Mesenteric fat pad (tissue), 1 donor: ENCODE data around the gene NR2F2. TPM values are rescaled to one million over a fixed set of nuclear protein-coding genes. Genes with fewer than 3 reads are reported as not detected.

Experiments used
- DNase-seq: peaks from one replicate; pipeline ENCODE4 v3.0.0-alpha.2; 2020; ENCODE audit warnings: low spot score
- total RNA-seq: library from RNA; stranded (reverse); fragmentation: NEBNext Ultra II Directional; extraction: Animal tissue kit (Norgen Biotek cat#: 25700); gene quantifications from one replicate; pipeline ENCODE4 v1.2.1, GENCODE V29; 2021
- donor health status: DM: yes; HTN: yes; CAD: no.

Gene NR2F2
- total RNA-seq, 1 donor from 2014 or later: 76.3 TPM

DNA sequence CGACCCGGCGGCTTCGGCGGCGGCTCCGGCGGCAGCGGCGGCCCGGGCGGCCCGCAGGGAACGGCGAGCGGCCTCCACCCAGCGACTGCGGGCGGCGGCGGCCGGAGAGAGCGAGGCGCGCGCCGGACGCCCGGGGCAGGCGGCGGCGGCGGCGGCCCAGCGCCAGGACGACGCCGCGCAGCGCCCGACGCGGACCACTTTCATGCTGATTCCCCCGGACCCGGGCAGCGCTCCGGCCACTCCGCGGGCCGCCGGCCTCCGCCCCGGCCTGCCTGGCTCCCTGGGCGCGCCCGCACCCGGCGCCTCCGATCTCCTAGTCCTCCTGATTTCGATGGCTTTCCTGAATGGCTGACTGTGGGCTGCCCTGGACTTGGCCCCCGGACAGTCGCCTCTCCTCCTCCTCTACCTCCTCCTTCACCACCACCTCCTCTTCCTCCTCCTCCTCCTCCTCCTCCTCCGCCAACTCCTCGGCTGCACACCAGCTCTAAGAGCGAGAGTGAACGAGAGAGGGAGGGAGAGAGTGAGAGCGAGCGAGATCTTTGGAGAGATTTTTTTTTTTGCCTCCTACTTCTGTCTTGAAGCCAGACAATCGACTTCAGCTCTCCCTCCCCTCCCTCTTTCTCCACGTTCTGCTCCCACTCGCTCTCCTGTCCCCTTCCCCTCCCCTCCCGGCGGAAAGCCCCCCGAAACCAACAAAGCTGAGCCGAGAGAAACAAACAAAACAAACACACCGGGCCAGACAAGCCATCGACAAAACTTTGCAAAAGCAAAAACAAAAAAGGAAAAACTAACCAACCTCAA, 844 bp downstream of the NR2F2 start:
- DNase-seq: no peak

DNA sequence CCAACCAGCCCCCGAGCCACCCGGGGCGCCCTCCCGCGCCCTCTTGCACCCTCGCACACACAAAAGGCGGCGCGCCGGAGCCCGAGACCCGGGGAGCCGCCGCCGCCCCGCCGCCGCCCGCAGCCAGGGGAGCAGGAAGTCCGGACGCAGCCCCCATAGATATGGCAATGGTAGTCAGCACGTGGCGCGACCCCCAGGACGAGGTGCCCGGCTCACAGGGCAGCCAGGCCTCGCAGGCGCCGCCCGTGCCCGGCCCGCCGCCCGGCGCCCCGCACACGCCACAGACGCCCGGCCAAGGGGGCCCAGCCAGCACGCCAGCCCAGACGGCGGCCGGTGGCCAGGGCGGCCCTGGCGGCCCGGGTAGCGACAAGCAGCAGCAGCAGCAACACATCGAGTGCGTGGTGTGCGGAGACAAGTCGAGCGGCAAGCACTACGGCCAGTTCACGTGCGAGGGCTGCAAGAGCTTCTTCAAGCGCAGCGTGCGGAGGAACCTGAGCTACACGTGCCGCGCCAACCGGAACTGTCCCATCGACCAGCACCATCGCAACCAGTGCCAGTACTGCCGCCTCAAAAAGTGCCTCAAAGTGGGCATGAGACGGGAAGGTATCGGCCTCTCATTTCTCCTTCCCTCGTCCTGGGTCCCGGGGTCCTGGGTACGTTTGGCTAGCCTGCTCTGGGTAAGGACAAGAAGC, 1.6 kb downstream of the NR2F2 start:
- DNase-seq: no peak

DNA sequence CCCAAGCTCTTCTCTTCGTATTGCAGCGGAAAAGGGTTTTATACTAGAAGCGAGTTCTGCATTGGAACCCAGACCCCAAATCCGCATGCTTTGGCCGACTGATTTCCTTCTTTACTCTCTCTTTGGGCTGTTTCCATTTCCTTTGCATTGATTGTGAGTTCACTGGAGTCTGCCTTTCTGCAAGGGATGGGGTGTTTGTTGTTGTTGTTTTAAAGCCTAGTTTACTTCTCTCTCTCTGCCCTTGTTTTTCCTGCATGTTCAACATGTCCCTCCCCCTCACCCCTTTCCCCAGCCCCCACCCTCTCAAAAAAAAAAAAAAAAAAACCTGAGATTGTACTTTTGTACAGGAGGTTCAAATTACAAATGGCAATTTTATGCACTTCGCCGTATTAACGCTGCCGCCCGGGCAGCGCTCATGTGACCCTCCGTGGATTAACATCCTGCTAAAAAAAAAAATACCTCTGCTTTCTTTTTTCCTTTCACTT, 2.2 kb downstream of the NR2F2 start:
- no peak for DNase-seq

DNA sequence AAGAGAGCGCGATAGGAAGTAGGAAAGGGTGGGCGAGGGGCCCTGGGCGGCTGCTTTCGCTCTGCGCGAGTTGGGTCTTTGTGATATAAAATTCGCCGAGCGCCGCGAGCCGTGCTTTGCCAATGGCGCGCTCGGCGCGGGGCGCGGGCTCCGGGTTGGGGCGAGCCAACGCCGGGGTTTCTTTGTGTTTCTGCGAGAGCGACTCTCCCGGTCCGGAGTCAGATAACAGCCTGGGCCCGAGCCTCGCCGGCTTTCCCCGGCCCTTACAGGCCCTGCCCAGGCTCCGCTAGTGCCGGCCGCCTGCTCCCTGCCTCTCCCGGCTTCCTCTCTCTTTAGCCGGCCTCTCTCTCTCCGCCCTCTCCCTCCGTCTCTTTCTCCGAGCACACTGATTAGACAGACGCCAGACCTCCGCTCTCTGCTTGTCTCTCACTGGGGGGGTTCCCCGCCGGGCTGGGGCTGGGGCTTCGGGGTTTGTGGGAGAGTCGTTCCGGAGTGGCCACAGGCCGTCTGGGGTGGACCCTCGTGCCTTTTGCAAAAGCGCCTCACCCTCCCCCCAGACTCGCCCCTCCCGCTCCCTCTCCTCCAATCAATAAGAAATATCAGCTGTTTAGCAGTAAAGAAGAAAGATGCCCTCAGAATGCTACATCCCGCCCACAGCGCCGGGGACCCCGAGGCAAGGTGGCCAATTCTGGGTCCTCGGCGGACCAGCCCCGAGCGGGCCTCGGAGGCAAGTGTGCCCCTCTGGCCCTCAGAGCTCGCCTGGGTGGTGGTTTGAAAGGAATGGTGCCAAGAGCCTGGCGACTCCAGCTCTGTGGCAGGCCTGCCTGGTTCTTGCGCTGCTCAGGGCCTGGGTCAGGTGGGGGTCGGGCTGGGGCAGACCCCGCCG, 2.9 kb downstream of the NR2F2 start:
- no peak for DNase-seq

DNA sequence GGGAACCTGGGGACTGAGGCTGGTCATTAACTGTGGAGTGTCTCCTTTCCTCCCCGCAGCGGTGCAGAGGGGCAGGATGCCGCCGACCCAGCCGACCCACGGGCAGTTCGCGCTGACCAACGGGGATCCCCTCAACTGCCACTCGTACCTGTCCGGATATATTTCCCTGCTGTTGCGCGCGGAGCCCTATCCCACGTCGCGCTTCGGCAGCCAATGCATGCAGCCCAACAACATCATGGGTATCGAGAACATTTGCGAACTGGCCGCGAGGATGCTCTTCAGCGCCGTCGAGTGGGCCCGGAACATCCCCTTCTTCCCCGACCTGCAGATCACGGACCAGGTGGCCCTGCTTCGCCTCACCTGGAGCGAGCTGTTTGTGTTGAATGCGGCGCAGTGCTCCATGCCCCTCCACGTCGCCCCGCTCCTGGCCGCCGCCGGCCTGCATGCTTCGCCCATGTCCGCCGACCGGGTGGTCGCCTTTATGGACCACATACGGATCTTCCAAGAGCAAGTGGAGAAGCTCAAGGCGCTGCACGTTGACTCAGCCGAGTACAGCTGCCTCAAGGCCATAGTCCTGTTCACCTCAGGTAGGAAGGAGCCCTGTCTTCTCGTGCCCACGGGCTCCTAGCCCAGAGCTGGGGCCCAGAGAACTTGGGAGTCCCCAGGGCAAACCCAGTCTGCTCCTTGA, 3.7 kb downstream of the NR2F2 start:
- DNase-seq: no peak

DNA sequence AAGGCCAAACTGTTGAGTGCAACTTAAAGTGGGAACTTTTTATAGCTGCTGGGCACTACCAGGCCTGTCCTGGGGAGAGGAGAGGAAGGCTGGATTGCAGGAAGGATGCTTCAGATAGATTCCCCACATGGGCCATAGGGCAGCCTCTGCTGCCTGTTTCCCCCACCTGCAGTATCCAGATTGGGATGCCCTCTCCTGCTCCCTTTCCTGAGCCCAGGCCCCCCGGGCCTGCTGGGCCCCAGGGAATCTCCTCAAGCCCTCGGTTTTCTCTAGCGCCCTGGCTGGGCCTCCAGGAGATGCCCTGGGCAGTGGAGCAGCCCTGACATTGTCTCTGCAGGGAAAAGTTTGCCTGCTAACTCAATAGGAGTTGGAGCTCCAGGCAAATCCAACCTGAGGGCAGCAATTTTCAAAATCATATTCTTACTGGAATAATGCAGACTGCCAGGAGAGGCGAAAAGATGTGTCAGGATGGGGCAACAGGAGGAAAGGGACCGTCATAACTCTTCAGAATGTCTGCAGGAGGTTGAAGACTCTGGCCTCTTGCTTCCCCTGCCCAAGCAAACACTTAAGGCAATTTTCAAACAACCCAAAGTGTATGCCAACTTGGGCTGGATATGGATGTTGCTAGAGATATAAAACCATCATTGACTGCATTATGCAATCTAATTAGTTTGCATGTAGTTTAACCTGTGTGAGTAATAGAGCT, 4.4 kb downstream of the NR2F2 start:
- DNase-seq: no peak

DNA sequence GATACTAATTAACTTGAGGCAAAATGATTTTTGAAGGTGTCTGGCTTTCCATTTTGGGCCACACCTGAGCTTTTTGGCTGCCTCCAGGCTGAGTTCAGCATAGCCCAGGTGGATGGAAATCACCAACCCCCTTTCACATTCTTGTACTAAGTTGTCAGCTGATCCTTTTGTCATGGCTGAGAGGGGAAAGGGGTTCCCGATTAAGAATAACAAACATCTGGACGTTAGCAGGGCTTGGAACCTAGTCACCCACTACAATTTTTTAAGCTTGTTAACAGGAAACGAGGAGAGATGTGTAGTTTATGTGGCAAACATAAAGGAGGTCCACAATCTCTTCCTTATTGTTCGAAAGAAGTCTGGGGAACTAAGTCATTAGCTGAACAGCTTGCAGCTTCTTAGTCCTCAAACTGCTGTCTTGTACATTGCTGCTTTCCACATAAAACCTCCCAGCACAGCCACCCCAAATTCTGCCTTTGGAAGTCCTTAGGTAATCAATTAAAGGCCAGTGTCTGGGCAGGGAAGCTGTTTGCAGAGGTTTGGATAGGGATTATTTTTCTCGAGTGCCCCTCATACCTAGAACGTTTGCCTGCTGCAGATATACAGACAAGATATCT, 5.0 kb downstream of the NR2F2 start:
- no peak for DNase-seq

DNA sequence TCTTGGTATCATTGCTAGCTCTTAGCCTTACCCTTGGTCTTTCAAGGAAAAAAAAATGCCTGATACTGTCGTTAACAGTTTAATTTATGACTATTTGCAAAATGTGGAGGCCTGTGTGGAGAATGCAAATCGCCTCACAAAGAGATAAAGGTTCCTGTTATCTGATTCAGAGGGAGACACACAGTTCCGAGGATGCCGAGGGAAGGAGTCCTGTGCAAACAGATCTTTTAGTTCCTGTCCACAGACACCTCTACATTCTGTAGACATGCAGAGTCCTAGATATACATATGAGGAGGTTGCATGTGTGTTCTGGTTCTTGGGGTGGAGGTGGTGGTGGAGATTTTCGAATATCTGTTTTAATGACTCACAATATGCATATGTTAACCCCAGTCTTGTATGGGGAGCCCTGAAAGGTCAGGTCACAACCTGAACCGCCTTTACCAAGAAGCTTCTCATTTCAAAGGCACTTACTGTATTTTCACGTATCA, 5.7 kb downstream of the NR2F2 start:
- no peak for DNase-seq

DNA sequence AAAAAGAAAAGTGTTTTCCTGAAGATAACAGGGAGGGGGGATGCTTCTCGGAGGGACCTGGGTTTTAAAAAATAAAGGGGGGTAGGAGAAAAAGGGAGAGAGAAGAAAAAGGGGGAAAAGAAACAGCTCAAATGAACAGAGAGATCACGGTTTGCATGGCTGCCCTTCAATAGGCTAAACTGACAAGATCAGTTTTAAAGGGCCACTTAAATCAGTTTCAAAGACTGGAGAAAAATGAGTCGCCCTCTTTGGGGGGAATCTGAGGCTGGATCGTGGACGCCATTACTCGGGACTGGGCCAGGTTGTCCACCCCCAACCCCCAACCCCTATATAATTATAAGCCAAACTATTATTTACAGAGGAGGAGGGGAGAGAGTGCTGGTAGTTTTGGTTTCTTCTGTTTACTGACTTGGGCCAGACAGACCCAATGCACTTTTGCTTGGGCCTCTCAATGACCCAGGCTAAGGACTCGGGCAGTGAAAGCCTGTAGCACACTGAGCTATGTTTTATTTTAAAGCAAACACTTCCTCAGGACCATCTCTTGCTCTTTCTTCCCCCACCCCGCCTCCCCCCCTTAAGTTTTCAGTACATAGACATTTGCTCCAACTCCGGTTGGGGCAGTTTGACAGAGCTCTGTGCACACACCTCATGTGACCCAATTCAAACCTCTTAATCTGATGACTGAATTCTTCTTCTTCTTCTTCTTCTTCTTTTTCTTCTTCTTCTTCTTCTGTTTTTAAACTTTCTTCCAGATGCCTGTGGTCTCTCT, 6.3 kb downstream of the NR2F2 start:
- DNase-seq: no peak

DNA sequence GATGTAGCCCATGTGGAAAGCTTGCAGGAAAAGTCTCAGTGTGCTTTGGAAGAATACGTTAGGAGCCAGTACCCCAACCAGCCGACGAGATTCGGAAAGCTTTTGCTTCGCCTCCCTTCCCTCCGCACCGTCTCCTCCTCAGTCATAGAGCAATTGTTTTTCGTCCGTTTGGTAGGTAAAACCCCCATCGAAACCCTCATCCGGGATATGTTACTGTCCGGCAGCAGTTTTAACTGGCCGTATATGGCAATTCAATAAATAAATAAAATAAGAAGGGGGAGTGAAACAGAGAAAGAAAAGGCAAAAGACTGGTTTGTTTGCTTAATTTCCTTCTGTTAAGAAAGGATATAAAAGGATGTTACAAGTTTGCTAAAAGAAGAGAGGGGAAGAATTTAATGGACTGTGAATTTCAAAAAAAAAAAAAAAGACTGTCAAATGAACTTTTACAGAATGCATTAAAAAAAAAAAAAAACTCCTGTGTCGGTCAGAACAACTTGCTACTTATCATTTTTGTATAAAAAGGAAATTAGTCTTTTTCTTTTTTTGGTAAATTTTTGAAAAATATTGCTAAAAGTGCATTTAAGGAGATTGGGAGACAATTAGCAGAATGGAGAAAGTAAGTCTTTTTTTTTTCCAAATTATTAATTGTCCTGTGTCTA, 7.0 kb downstream of the NR2F2 start:
- no peak for DNase-seq

DNA sequence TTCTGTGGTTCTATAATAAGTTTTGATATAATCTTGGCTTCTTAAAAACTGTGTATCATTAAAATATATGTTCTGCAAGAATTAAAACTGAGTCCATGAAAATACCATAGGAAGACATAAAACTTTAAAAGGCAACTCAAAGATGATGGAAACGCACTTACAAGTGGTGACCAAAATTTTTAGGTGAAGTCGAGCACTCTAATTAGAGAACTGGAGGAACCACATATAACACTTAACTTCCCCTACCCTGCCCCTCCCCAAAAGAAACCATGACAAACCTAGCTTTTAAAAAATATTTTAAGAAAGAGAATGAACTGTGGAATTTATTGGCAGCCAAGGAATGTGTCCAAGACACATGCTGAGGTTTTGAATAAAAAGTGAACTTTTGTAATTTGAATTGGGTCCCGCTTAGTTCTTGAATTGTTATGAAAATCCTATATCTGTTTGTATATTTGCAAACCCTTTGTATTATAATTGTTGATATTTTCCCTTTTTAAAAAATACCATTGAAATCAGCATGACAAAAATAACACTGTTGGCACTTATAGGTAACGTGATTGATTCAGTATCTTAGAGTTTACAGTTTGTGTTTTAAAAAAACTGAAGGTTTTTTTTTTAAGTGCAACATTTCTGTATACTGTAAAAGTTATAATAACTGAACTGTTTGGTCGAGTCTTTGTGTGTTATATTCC, 7.7 kb downstream of the NR2F2 start:
- DNase-seq: no peak

DNA sequence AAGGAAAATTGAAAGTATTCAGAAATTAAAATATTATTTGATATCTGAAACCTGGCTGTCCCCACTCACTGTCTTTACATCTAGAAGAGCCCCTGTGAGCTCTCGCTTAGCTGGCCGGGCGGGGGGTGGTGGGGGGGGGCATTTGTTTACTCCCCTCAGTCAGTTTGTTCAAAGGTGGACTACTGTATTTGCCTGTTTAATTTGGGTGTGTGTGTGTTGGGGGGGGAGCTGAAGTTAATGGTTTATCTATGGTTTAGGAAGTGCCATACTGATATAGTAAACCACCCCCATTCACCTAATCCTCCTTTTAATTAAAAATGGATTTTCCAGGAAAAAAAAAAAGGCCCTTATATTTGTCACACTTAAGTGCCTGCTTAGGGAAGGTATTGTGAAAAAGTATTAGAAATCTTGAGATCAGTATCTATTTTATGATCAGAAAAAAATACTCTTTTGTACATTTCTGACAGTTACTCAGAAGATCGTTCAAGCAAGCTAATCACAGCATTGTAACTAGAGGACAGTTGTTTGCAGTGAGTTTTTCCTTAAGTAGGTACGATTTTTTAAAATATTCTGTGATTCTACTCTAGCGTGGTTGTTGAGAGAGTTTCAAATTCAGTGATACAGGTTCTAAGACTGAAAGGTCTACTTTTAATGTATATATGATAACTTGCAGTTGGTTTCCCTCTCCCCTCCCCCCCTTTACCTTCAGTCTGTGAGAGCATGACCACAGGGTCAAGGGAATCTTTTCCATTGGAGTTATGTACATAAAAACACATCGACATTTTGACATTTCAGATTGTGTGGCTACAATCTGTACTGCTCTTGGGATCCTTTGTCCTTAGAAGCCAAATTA, 8.5 kb downstream of the NR2F2 start:
- DNase-seq: no peak

DNA sequence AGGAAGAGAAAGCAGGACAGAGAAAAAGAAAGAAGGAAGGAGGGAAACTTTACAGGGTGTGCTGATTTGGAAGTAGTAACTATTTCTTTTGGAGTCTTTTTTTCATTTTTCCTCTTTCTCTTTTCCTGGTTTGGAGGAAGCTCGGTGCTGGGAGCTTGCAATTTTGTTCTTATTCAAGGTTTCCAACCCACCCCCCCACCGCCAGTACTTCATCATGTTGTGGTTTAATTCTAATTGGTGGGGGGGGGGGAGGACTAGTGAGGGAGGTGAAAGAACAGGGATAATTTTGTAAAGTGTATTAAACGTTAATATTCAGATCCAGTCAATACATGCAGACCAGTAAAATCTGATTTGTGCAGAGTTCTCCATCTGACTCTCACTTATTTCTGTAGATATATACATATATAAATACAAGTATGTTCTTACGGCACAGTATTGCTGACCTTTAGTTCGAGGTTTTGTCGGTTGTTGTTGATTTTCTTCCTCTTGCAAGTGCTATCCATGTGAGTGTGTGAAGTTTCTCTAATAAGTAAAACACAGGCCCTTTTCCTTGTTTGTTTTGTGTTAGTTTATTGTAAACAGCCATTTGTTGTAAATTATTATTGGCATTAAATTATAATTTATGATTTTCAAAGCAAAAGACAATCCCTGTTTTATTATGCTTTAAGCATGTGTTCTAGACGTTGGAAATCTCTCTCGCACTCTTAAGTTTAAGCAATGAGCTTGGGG, 9.3 kb downstream of the NR2F2 start:
- DNase-seq: no peak

DNA sequence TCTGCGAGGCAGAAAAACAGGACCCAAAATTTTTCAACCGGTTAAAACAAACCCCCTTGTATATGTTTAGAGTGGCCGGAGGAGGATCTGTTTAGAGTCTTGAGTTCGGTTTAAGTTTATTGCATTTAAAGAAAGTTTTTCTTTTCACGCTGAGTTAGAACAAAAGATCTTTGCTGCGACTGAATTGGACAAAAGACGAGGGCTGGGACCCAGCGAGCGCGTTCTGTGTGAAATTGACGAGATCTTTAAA, 9.8 kb downstream of the NR2F2 start:
- no peak for DNase-seq

DNA sequence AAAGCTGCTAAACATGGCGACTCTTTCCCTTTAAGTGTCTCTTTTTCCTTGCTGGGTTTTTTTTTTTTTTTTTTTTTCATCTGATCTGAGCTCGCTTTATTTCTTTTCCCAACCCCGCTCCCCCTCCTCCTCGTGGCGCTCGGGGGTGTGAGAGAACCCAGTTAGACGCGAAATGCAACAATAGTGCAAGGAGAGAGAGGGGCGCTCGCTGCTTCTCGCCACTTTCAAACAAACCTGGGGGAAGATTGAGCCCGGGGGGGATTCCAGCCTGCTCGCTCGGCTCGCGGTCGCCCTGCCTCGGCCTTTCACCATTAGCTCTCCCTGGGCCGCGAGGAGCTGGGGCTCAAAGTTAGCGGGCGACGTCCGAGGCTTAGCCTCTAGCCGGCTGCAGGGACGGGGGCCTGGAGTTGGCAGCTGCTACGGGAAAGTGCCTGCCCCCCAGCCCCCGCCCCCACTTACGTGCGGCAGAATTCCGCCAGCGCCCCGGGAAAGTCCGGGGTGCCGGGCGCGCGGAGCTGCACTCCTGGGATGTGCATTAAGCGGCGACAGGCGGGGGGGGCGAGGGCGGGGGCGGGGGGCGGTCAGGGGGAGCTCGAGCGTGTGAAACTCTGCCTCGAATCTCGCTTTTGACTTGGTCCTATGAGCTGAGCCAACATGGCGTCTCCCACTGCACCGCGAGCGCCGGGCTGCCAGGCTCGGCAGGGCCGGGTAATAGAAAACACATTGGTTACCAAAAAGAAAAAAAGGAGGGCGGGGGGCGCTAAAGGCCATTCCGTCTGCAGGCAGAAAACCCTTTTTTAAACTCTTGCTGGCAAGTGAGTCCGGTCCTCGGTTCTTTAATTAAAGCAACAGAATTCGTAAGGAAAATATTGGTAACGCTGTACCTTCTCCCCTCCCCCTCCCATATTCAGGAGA, 10.4 kb downstream of the NR2F2 start:
- DNase-seq: no peak
